ENCODE results near the gene ABHD17A.

The ABHD17A gene

GRCh38 chr19:1856345-1856697 lies 29.0 kb downstream of the ABHD17A start:
- TF ChIP-seq GATA2 (IDR thresholded peaks at IDR 0.05; ENCODE audit: low read depth, low read length): no peak
- TF ChIP-seq GATA3 (IDR thresholded peaks at IDR 0.05; ENCODE audit: low read depth, low read length): no peak

- TF ChIP-seq GATA3 (IDR thresholded peaks at IDR 0.05; ENCODE audit: low read depth, low read length) (no peak), GATA2 (IDR thresholded peaks at IDR 0.05; ENCODE audit: low read depth, low read length) (no peak)
These were observed 29.5 kb downstream of the ABHD17A start for GRCh38 chr19:1855828-1856255.

- TF ChIP-seq GATA3 (IDR thresholded peaks at IDR 0.05; ENCODE audit: low read depth, low read length): no peak
- no peak for TF ChIP-seq GATA2 (IDR thresholded peaks at IDR 0.05; ENCODE audit: low read depth, low read length)
These were observed 30.1 kb downstream of the ABHD17A start for GRCh38 chr19:1855040-1855827.

- TF ChIP-seq GATA2 (IDR thresholded peaks at IDR 0.05; ENCODE audit: low read depth, low read length): no peak
- TF ChIP-seq GATA3 (IDR thresholded peaks at IDR 0.05; ENCODE audit: low read depth, low read length): no peak
These were observed 30.7 kb downstream of the ABHD17A start for GRCh38 chr19:1854542-1855039.

GRCh38 chr19:1854039-1854541 lies 31.2 kb downstream of the ABHD17A start:
- TF ChIP-seq GATA2 (IDR thresholded peaks at IDR 0.05; ENCODE audit: low read depth, low read length) (no peak), GATA3 (IDR thresholded peaks at IDR 0.05; ENCODE audit: low read depth, low read length) (no peak)

GRCh38 chr19:1853295-1854038 lies 31.8 kb downstream of the ABHD17A start:
- no peak for TF ChIP-seq GATA3 (IDR thresholded peaks at IDR 0.05; ENCODE audit: low read depth, low read length)
- no peak for TF ChIP-seq GATA2 (IDR thresholded peaks at IDR 0.05; ENCODE audit: low read depth, low read length)

- TF ChIP-seq GATA3 (IDR thresholded peaks at IDR 0.05; ENCODE audit: low read depth, low read length) (no peak), GATA2 (IDR thresholded peaks at IDR 0.05; ENCODE audit: low read depth, low read length) (no peak)
These were observed 32.6 kb downstream of the ABHD17A start for GRCh38 chr19:1852581-1853128.

GRCh38 chr19:1851654-1852580 lies 33.4 kb downstream of the ABHD17A start:
- TF ChIP-seq GATA2 (IDR thresholded peaks at IDR 0.05; ENCODE audit: low read depth, low read length) (no peak), GATA3 (IDR thresholded peaks at IDR 0.05; ENCODE audit: low read depth, low read length) (no peak)

- no peak for TF ChIP-seq GATA3 (IDR thresholded peaks at IDR 0.05; ENCODE audit: low read depth, low read length)
- no peak for TF ChIP-seq GATA2 (IDR thresholded peaks at IDR 0.05; ENCODE audit: low read depth, low read length)
These were observed 34.3 kb downstream of the ABHD17A start for GRCh38 chr19:1850809-1851653.

- no peak for TF ChIP-seq GATA3 (IDR thresholded peaks at IDR 0.05; ENCODE audit: low read depth, low read length)
- TF ChIP-seq GATA2 (IDR thresholded peaks at IDR 0.05; ENCODE audit: low read depth, low read length): no peak
These were observed 35.4 kb downstream of the ABHD17A start for GRCh38 chr19:1849886-1850398.

- TF ChIP-seq GATA2 (IDR thresholded peaks at IDR 0.05; ENCODE audit: low read depth, low read length) (no peak), GATA3 (IDR thresholded peaks at IDR 0.05; ENCODE audit: low read depth, low read length) (no peak)
These were observed 36.2 kb downstream of the ABHD17A start for GRCh38 chr19:1849132-1849474.

- TF ChIP-seq GATA2 (IDR thresholded peaks at IDR 0.05; ENCODE audit: low read depth, low read length) (no peak), GATA3 (IDR thresholded peaks at IDR 0.05; ENCODE audit: low read depth, low read length) (no peak)
These were observed 36.7 kb downstream of the ABHD17A start, which contains the start of gene REXO1 for GRCh38 chr19:1848399-1849131. TSS of gene REXO1 (minus strand) at chr19:1848483. CDS start at chr19:1848358, 125 bp downstream.
